ENCODE measurements around the gene FGFR4. TPM values are rescaled to one million over a fixed set of nuclear protein-coding genes. Genes with fewer than 3 reads are reported as not detected.

The FGFR4 gene
- polyA plus RNA-seq, 1 donor: 97.0 TPM

- no peaks in the 10 kb centered on the region for H3K9me3 ChIP-seq (ENCODE audit: control insufficient read depth, low read depth, low read length)
- no peaks in the 10 kb centered on the region for H3K27me3 ChIP-seq (ENCODE audit: control insufficient read depth, insufficient read depth, low read length)
- H3K4me1 ChIP-seq (ENCODE audit: control insufficient read depth, insufficient read depth, low read length): no peaks in the 10 kb centered on the region
- DNase-seq: no peak
- no peak overlapping the region for H3K27ac ChIP-seq (ENCODE audit: low read length)
- H3K4me3 ChIP-seq (ENCODE audit: low read length): no peak overlapping the region
- H3K36me3 ChIP-seq (ENCODE audit: control insufficient read depth, insufficient read depth, low read length): peaks cover 47% of the 10 kb centered on the region
- no CpG with 5 or more reads among the region's 1 CpG for WGBS (ENCODE audit: insufficient coverage, low lambda C conversion rate)
Observed at GRCh38 chr5:177142778-177143177, 56.1 kb downstream of the FGFR4 start.

DNA sequence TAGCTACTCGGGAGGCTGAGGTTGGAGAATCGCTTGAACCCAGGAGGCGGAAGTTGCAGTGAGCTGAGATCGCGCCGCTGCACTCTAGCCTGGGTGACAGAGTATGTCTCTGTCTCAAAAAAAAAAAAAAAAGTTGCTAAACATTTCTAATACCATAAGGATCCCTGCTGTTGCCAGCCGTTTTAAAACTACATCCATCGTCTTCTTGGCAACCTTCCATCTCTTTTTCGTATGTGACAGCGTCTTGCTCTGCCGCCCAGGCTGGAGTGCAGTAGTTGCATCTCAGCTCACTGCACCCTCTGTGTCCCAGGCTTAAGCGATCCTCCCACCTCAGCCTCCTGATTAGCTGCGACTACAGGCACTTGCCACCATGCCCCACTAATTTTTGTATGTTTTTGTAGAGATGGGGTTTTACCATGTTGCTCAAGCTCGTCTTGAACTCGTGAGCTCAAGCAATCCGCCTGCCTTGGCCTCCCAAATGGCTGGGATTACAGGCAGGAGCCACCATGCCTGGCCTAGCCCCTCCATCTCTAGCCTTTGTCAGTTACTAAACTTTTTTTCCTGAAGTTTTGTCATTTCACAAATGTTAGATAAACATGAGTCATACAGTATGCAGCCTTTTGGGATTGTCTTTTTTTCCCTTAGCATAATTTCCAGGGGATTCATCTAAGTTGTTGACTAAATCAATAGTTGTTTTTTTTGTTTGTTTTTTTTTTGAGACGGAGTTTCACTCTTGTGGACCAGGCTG is 60.4 kb downstream of the FGFR4 start:
- Histone ChIP-seq H3K4me1 (ENCODE audit: control insufficient read depth, insufficient read depth, low read length) (no peaks in the 10 kb centered on the region), H3K27me3 (ENCODE audit: control insufficient read depth, insufficient read depth, low read length) (no peaks in the 10 kb centered on the region), H3K36me3 (ENCODE audit: control insufficient read depth, insufficient read depth, low read length) (peaks cover 50% of the 10 kb centered on the region), H3K27ac (ENCODE audit: low read length) (no peak overlapping the region), H3K4me3 (ENCODE audit: low read length) (no peak overlapping the region), H3K9me3 (ENCODE audit: control insufficient read depth, low read depth, low read length) (no peaks in the 10 kb centered on the region)
- 92% methylated on average over 6 of the region's 17 CpGs for WGBS (ENCODE audit: insufficient coverage, low lambda C conversion rate)
- no peak for DNase-seq

Other genes starting within 250 kb of the FGFR4 start
- gene HK3, start 187.6 kb upstream of the FGFR4 start, polyA plus RNA-seq: 0.28 TPM
- 31.1 TPM for gene UIMC1, start 80.1 kb upstream of the FGFR4 start, polyA plus RNA-seq
- gene ZNF346, start 64.2 kb upstream of the FGFR4 start, polyA plus RNA-seq: 16.9 TPM
- 27.2 TPM for gene NSD1, start 46.9 kb downstream of the FGFR4 start, polyA plus RNA-seq
- gene RAB24, start 216.8 kb downstream of the FGFR4 start, polyA plus RNA-seq: 77.5 TPM
- 271 TPM for gene PRELID1, start 216.9 kb downstream of the FGFR4 start, polyA plus RNA-seq
- 14.9 TPM for gene MXD3, start 225.0 kb downstream of the FGFR4 start, polyA plus RNA-seq

Measured in large intestine (tissue), 3 donors.